A673 (cell line): ENCODE measurements around the gene PTPRR. TPM values are rescaled to one million over a fixed set of nuclear protein-coding genes. Genes with fewer than 3 reads are reported as not detected.

Experiments used
- BruUV-seq: library from RNA; stranded (reverse); fragments of 400-500 nt; replicated peaks from 2 replicates; lab custom pipeline; 2021; lab: Mats Ljungman, UMichigan
- CTCF ChIA-PET: fragments of 300-600 bp; sonication (Branson Sonifier 250); formaldehyde crosslinking; loops from one replicate; lab custom pipeline; 2022; ENCODE audit warnings: antibody characterized with exemption; lab: Charles Lee
- POLR2A ChIA-PET: fragments of 300-600 bp; sonication (Branson Sonifier 250); formaldehyde crosslinking; loops from one replicate; lab custom pipeline; 2022; ENCODE audit warnings: antibody characterized with exemption; ENCODE audit not compliant: low non-redundant PET; lab: Charles Lee
- DNase-seq: peaks from one replicate; pipeline ENCODE4 v3.0.0-alpha.2; 2015; ENCODE audit warnings: low spot score
- H3K27ac ChIP-seq: fragments of 200-600 bp; sonication (generic); 2 replicates; pipeline ENCODE4 v1.5.1; 2016; ENCODE audit warnings: mixed run types, low read depth, mild to moderate bottlenecking, mixed read lengths, antibody characterized with exemption, low read length; ENCODE audit not compliant: poor library complexity, severe bottlenecking
- H3K27me3 ChIP-seq: fragments of 200-600 bp; sonication (generic); replicated peaks from 2 replicates; pipeline ENCODE4 v1.6.1; 2017; ENCODE audit warnings: mixed run types, low read depth, mild to moderate bottlenecking, mixed read lengths, antibody characterized with exemption, low read length; ENCODE audit not compliant: insufficient read depth, poor library complexity
- H3K36me3 ChIP-seq: fragments of 200-600 bp; sonication (generic); 2 replicates; pipeline ENCODE4 v1.6.1; 2016; ENCODE audit warnings: mixed run types, mild to moderate bottlenecking, mixed read lengths, antibody characterized with exemption, low read length; ENCODE audit not compliant: insufficient read depth, poor library complexity, severe bottlenecking
- H3K4me1 ChIP-seq: fragments of 200-600 bp; sonication (generic); 2 replicates; pipeline ENCODE4 v1.6.1; 2017; ENCODE audit warnings: mixed run types, mild to moderate bottlenecking, mixed read lengths, antibody characterized with exemption, low read length; ENCODE audit not compliant: insufficient read depth, poor library complexity, severe bottlenecking
- H3K4me3 ChIP-seq: fragments of 200-600 bp; sonication (generic); 2 replicates; pipeline ENCODE4 v1.5.1; 2016; ENCODE audit warnings: low read depth, mixed run types, mild to moderate bottlenecking, mixed read lengths, low read length; ENCODE audit not compliant: poor library complexity, severe bottlenecking
- H3K9me3 ChIP-seq: fragments of 200-600 bp; sonication (generic); 2 replicates; pipeline ENCODE4 v1.6.1; 2016; ENCODE audit warnings: mixed run types, low read depth, mild to moderate bottlenecking, mixed read lengths, antibody characterized with exemption, low read length; ENCODE audit not compliant: poor library complexity, severe bottlenecking
- CTCF ChIP-seq: fragments of 300-800, 200-600 bp; sonication (generic); conservative IDR thresholded peaks from 2 replicates; pipeline ENCODE4 v1.5.1; 2017; ENCODE audit warnings: low read depth, mild to moderate bottlenecking, antibody characterized with exemption, low read length, moderate library complexity, mixed read lengths
- EZH2 ChIP-seq: fragments of 200-600 bp; sonication (generic); IDR thresholded peaks from 2 replicates; pipeline ENCODE4 v1.6.1; 2017; ENCODE audit warnings: borderline replicate concordance, low read depth, mild to moderate bottlenecking, mixed read lengths, antibody characterized with exemption, low read length; ENCODE audit not compliant: poor library complexity, severe bottlenecking
- intact Hi-C: fragments of 100-400 bp; cut with micrococcal nuclease; formaldehyde crosslinking; loops from one replicate; pipeline ENCODE4 v1.10.0; 2022; ENCODE audit not compliant: unreplicated experiment
- total RNA-seq: library from RNA; stranded (reverse); gene quantifications from 2 replicates; pipeline ENCODE4 v1.2.3, GENCODE V29; 2021

Gene PTPRR
- total RNA-seq, 1 experiment from 2014 or later, result not detected

- Histone ChIP-seq H3K4me3 (no peak overlapping the region), H3K36me3 (no peaks in the 10 kb centered on the region), H3K27me3 (no peaks in the 10 kb centered on the region), H3K27ac (no peak overlapping the region), H3K4me1 (no peaks in the 10 kb centered on the region), H3K9me3 (no peaks in the 10 kb centered on the region)
- TF ChIP-seq CTCF (no peak), EZH2 (no peak)
- BruUV-seq, result no TSS peak
- ChIA-PET POLR2A (no interaction called here), CTCF (no interaction called here)
- no peak for DNase-seq
- intact Hi-C loops, result no loop called here
Observed at GRCh38 chr12:70695361-70696023, 225.0 kb downstream of the PTPRR start.

GRCh38 chr12:70692681-70693288, 227.8 kb downstream of the PTPRR start:
- DNase-seq, result peak; percentile 18
- no peaks in the 10 kb centered on the region for H3K4me1 ChIP-seq
- H3K9me3 ChIP-seq, result no peaks in the 10 kb centered on the region
- CTCF ChIA-PET, result no interaction called here
- no TSS peak for BruUV-seq
- no peaks in the 10 kb centered on the region for H3K36me3 ChIP-seq
- H3K4me3 ChIP-seq, result no peak overlapping the region
- intact Hi-C loops, result no loop called here
- H3K27ac ChIP-seq, result no peak overlapping the region
- POLR2A ChIA-PET, result no interaction called here
- peak; percentile 50 for TF ChIP-seq CTCF
- TF ChIP-seq EZH2, result no peak
- H3K27me3 ChIP-seq, result no peaks in the 10 kb centered on the region

GRCh38 chr12:70691018-70691672, 229.4 kb downstream of the PTPRR start:
- Histone ChIP-seq H3K27ac (no peak overlapping the region), H3K4me1 (no peaks in the 10 kb centered on the region), H3K27me3 (no peaks in the 10 kb centered on the region), H3K4me3 (no peak overlapping the region), H3K36me3 (no peaks in the 10 kb centered on the region), H3K9me3 (no peaks in the 10 kb centered on the region)
- no TSS peak for BruUV-seq
- CTCF ChIA-PET, result no interaction called here
- TF ChIP-seq EZH2 (no peak), CTCF (no peak)
- no peak for DNase-seq
- POLR2A ChIA-PET, result no interaction called here
- intact Hi-C loops, result no loop called here
